Fibroblast of the aortic adventitia (primary cell): ENCODE measurements around the gene MED12L. TPM values are rescaled to one million over a fixed set of nuclear protein-coding genes. Genes with fewer than 3 reads are reported as not detected.
"Not testable (repeated sequence)": the region's sequence is repeated elsewhere in the genome, so short reads cannot be mapped to it uniquely, and the experiment has no call there.

ENCODE experiments used
- DNase-seq: peaks from one replicate; pipeline ENCODE4 v3.0.0-alpha.2; 2010; ENCODE audit warnings: low read depth
- H3K4me3 ChIP-seq: 2 replicates; pipeline ENCODE4 v1.5.1; 2011; ENCODE audit warnings: low read depth, mild to moderate bottlenecking, control low read depth, low read length, moderate library complexity
- total RNA-seq: library from RNA; depleted of rRNA; stranded (reverse); fragments of >200 nt; gene quantifications from 2 replicates; pipeline ENCODE4 v1.2.3, GENCODE V29; 2012; ENCODE audit warnings: low replicate concordance
- TF ChIP-seq, protein P1 (sequence below): IDR thresholded peaks from 2 replicates; pipeline ENCODE4 v1.5.1; 2011; ENCODE audit warnings: mild to moderate bottlenecking, low read length, control low read depth, inconsistent platforms; ENCODE audit not compliant: insufficient read depth

The MED12L gene
- total RNA-seq, 1 donor: 0.72 TPM

DNA sequence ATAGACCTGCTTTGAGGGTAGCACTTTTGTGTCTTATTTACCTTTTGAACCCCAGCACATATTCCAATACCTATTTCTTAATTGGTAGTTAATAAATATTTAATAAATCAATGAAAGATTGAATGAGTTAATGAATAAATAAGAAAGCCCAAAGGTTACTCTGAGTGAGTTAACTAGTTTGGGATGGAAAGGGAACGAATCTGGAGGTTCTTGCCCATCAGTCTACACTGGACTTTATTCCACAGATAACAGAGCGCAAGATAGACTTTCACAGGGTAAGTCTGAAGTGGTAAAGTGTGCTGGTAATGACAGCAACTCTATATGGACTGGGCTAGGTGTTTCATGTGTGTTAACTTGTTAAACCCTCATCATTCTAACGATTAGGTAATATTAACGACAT lies 33.1 kb upstream of the MED12L start:
- H3K4me3 ChIP-seq: no peak overlapping the region
- DNase-seq: no peak
- TF ChIP-seq, protein P1, sequence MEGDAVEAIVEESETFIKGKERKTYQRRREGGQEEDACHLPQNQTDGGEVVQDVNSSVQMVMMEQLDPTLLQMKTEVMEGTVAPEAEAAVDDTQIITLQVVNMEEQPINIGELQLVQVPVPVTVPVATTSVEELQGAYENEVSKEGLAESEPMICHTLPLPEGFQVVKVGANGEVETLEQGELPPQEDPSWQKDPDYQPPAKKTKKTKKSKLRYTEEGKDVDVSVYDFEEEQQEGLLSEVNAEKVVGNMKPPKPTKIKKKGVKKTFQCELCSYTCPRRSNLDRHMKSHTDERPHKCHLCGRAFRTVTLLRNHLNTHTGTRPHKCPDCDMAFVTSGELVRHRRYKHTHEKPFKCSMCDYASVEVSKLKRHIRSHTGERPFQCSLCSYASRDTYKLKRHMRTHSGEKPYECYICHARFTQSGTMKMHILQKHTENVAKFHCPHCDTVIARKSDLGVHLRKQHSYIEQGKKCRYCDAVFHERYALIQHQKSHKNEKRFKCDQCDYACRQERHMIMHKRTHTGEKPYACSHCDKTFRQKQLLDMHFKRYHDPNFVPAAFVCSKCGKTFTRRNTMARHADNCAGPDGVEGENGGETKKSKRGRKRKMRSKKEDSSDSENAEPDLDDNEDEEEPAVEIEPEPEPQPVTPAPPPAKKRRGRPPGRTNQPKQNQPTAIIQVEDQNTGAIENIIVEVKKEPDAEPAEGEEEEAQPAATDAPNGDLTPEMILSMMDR: no peak

DNA sequence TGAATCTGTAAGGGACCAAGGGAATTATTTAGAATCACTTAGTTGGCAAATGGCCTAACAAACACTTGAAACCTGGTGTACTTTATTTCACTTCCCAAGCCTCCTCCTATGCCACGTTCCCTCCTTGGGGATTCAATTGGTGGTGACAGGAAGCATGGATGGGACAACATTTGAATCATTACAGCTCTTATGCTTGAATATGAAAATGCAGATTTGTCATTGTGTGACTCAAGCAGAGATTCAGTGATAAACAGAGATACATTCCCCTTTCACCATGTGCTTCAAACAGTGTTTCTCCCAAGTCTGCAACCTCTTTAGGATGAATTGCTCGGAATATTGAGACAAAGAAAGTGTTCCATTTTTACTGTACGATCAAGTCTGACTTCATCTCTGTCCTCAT lies 32.7 kb upstream of the MED12L start:
- DNase-seq: no peak
- TF ChIP-seq, protein P1: no peak
- no peak overlapping the region for H3K4me3 ChIP-seq

DNA sequence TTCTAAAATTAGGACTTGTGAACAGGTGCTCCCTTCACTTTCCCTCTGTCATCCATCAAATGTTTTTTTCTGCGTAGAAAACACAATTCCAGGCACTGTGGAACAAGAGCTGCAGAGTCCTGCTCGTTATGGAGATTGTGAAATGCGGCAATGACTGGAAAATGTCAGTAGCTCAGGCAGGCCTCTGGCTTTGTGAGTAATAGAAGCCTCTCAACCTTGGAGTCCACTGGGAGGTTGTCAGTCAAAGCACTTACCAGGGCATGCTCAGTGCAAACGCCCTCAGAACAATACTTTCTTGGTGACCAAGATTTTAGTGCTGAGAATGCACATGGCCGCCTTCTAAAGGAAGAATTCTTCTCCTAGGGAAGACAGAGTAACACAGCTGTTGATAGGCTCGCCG lies 26.7 kb upstream of the MED12L start:
- no peak for DNase-seq
- no peak overlapping the region for H3K4me3 ChIP-seq
- TF ChIP-seq, protein P1: no peak

DNA sequence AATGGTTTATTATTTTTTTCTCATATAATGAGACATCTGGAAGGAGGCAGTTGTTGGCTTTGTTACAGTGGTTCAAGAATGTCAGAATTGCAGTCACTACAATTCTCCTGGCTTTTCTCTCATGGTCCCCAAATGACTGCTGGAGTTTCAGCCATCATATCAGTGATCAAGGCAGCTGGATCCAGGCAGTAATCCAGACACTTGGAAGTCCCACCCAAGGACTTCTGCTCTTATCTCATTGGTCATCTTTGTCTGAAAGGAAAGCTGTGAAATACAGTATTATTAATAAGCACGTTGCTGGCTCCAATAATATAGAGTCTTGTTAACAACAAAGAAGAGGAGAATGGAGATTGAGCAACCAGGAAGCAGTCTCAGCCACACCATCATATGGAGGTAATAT lies 22.9 kb upstream of the MED12L start:
- H3K4me3 ChIP-seq: no peak overlapping the region
- peak; percentile 38 for DNase-seq
- TF ChIP-seq, protein P1: no peak

DNA sequence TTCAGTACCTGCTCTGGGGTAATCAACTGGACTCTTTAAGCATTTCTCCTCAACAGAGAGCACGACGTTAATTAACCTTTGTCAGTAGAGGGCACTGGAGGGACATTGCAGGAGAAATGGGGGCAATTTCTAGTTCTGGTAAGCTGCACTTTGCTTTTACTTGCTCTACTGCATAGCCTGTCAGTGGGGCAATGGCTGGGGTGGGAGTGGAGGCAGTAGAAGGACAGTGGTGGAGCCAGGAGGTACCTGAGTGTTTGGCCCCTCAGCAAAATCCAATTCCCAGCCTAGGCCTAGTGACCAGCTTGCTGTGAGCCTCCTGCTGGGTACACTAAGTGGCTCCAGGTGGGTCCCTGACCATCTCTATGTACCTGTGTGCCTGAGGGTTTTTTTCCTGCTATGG lies 18.3 kb upstream of the MED12L start:
- H3K4me3 ChIP-seq: no peak overlapping the region
- no peak for DNase-seq
- TF ChIP-seq, protein P1: peak; percentile 9

DNA sequence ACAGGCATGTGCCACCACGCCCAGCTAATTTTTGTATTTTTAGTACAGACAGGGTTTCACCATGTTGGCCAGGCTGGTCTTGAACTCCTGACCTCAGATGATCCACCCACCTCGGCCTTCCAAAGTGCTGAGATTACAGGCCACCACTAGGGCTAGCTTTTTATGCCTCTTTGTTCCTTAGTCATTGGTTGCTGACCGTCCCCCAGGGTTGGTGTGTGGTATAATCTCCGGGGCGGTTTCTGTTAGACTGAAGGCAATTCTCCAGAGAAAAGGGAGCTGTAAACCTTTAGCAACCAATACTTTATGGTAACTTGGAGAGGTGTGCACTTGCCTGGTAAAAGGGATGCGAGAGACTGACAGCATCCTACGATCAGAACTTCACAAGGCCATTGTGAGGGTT lies 12.6 kb upstream of the MED12L start:
- not testable (repeated sequence) for H3K4me3 ChIP-seq, DNase-seq

DNA sequence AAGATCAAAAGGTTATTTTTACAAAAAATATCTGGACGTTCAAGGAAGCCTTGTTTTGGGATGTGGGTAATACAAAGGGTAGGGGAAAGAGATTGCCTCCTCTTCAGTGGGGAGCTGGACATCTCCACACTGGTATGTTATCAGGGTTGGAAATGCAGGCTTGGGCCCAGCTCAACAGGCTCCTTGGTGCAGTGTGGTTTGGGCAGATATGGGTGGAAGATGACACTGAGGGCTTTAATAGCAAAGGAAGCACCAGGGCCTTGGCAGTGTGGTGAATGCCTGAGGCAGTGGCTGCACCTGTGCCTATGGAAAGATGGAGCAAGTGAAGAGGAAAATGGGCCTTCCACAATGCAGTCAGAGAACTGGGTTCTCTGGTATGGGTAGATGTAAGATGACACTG lies 11.2 kb upstream of the MED12L start:
- no peak for DNase-seq
- TF ChIP-seq, protein P1: no peak
- H3K4me3 ChIP-seq: no peak overlapping the region
